Hepatocyte (in vitro differentiated cells): ENCODE data around the gene MAST4.

Experiments
- CTCF ChIP-seq: fragments of 200-600 bp; sonication (generic); IDR thresholded peaks from 2 replicates; pipeline ENCODE4 v1.5.1; 2016; ENCODE audit warnings: antibody characterized with exemption, mild to moderate bottlenecking; ENCODE audit not compliant: poor library complexity
- EZH2phosphoT487 ChIP-seq: fragments of 200-600 bp; sonication (generic); IDR thresholded peaks from one replicate; pipeline ENCODE4 v1.6.1; 2018; ENCODE audit warnings: antibody characterized with exemption, mild to moderate bottlenecking, low read depth, moderate library complexity; ENCODE audit not compliant: unreplicated experiment, severe bottlenecking

DNA sequence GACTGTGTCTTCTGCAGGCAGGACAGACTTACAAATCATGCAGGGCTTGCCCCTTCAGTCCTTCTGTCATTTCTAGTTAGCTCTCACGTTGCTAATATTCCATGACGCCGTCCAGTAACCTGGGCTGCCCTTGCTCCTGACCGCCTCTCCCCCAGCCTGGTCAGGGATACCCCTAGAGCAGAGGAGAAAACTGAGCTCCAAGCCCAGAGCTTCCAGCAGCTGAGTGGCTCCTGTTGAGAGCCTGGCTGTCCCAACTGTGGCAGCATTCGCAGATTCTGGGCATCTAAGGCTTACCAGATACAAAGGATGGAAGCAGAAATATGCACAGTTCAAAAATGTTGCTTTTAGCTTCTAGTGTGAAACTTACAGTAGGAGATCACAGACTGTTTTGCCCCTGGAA, 415.2 kb downstream of the MAST4 start:
- no peak for TF ChIP-seq EZH2phosphoT487
- no peak for TF ChIP-seq CTCF
